Measurements from ENCODE around the gene LMNB1. TPM values are rescaled to one million over a fixed set of nuclear protein-coding genes. Genes with fewer than 3 reads are reported as not detected.

The LMNB1 gene
- total RNA-seq, 1 experiment from 2014 or later = 211 TPM

GRCh38 chr5:126846344-126846743 lies 69.4 kb downstream of the LMNB1 start:
- Histone ChIP-seq H3K23me2 (ENCODE audit: insufficient read length, low read depth, low read length, poor library complexity, severe bottlenecking) (peaks cover 3% of the 10 kb centered on the region), H3K79me2 (ENCODE audit: insufficient read depth, low read length) (no peaks in the 10 kb centered on the region; the same call in 1 of the 2 replicates), H3K9ac (ENCODE audit: extremely low read depth, insufficient read length, low read length) (no peak overlapping the region), H3K4me2 (ENCODE audit: insufficient read depth, insufficient read length, low read length) (no peak overlapping the region), H3K14ac (ENCODE audit: insufficient read depth, low read length) (no peak overlapping the region), H2AK5ac (ENCODE audit: insufficient read length, low read length) (no peak overlapping the region), H4K20me1 (ENCODE audit: control insufficient read depth, insufficient read depth, insufficient read length) (no peaks in the 10 kb centered on the region), H4K91ac (ENCODE audit: insufficient read length, low read depth, low read length) (no peak overlapping the region), H2BK20ac (ENCODE audit: low read depth, low read length, poor library complexity, severe bottlenecking) (no peak overlapping the region), H3K4ac (ENCODE audit: low read depth, low read length) (no peak overlapping the region), H2BK5ac (ENCODE audit: insufficient read length, low read length) (no peak overlapping the region), H3T11ph (ENCODE audit: low read length) (no peak overlapping the region), H3K27ac (ENCODE audit: insufficient read length, low read depth, low read length) (no peak overlapping the region), H3K23ac (ENCODE audit: insufficient read length, low read depth, low read length) (no peak overlapping the region), H2AFZ (ENCODE audit: low read length) (no peak overlapping the region), H2BK120ac (ENCODE audit: low read depth, low read length, poor library complexity, severe bottlenecking) (no peak overlapping the region), H3K27me3 (ENCODE audit: insufficient read depth, low read length) (no peaks in the 10 kb centered on the region), H3K4me1 (ENCODE audit: insufficient read depth, low read length) (peaks cover 13% of the 10 kb centered on the region), H3K56ac (ENCODE audit: insufficient read length, low read depth, low read length) (no peak overlapping the region), H2BK15ac (ENCODE audit: low read depth, low read length) (no peak overlapping the region), H3K79me1 (ENCODE audit: insufficient read depth, low read depth, low read length, poor library complexity, severe bottlenecking) (no peaks in the 10 kb centered on the region), H4K5ac (ENCODE audit: insufficient read length, low read depth, low read length) (no peak overlapping the region), H4K8ac (replicated peaks; ENCODE audit: insufficient read length, low read depth, low read length) (no peak overlapping the region), H3K18ac (ENCODE audit: insufficient read length, low read depth, low read length) (no peak overlapping the region), H3K9me3 (ENCODE audit: control insufficient read depth, low read depth, low read length) (no peaks in the 10 kb centered on the region), H2BK12ac (ENCODE audit: insufficient read length, low read depth, low read length) (no peak overlapping the region)
- peaks cover 70 to 73% of the 10 kb centered on the region in 2 experiments for H3K4me1 Mint-ChIP-seq
- H3K9me3 Mint-ChIP-seq = 0 out of 5 replicates have a peak, but pooled peaks cover 0 to 1% of the 10 kb centered on the region in 2 experiments
- H3K4me3 Mint-ChIP-seq = no peak overlapping the region
- TF ChIP-seq, protein P1, sequence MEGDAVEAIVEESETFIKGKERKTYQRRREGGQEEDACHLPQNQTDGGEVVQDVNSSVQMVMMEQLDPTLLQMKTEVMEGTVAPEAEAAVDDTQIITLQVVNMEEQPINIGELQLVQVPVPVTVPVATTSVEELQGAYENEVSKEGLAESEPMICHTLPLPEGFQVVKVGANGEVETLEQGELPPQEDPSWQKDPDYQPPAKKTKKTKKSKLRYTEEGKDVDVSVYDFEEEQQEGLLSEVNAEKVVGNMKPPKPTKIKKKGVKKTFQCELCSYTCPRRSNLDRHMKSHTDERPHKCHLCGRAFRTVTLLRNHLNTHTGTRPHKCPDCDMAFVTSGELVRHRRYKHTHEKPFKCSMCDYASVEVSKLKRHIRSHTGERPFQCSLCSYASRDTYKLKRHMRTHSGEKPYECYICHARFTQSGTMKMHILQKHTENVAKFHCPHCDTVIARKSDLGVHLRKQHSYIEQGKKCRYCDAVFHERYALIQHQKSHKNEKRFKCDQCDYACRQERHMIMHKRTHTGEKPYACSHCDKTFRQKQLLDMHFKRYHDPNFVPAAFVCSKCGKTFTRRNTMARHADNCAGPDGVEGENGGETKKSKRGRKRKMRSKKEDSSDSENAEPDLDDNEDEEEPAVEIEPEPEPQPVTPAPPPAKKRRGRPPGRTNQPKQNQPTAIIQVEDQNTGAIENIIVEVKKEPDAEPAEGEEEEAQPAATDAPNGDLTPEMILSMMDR (conservative IDR thresholded peaks at IDR 0.05) = peak; percentile 38; the same call in 1 of the 3 replicates
- H3K36me3 Mint-ChIP-seq (ENCODE audit: insufficient read depth in 1 of 3, low read depth in 3 of 3) = peaks cover 0 to 13% (median 4%) of the 10 kb centered on the region in 3 experiments; a peak in 5 of 7 replicates
- no peaks in the 10 kb centered on the region for H3K27me3 Mint-ChIP-seq (ENCODE audit: low read depth)
- DNase-seq = no peak
- H3K27ac Mint-ChIP-seq = peak overlapping the region; percentile 8 to 93 (median 12); a peak in 5 of 7 replicates

Data from H9 (cell line).